ENCODE results near the gene CCR5AS.

DNA sequence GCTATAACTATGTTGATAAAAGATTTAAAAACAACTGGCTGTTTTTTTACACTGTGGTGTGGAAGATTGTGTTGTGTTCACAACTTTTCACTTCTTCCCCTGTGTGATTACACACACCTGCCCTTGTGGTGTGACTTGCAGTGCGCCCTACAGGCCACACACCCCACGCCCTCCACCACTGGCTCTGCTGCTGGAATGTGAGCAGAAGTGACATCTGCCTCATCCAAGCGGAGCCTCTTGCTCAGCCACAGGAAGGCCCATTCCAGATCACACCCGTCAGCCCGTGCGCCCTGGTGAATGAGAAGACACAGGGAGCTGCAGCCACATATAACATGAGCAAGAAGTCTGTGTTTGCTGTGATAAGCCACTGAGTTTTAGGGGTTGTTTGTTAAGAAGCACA lies 46.0 kb downstream of the CCR5AS start:
- TF ChIP-seq, protein P1, sequence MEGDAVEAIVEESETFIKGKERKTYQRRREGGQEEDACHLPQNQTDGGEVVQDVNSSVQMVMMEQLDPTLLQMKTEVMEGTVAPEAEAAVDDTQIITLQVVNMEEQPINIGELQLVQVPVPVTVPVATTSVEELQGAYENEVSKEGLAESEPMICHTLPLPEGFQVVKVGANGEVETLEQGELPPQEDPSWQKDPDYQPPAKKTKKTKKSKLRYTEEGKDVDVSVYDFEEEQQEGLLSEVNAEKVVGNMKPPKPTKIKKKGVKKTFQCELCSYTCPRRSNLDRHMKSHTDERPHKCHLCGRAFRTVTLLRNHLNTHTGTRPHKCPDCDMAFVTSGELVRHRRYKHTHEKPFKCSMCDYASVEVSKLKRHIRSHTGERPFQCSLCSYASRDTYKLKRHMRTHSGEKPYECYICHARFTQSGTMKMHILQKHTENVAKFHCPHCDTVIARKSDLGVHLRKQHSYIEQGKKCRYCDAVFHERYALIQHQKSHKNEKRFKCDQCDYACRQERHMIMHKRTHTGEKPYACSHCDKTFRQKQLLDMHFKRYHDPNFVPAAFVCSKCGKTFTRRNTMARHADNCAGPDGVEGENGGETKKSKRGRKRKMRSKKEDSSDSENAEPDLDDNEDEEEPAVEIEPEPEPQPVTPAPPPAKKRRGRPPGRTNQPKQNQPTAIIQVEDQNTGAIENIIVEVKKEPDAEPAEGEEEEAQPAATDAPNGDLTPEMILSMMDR (IDR thresholded peaks at IDR 0.05), result no peak
- no peak for TF ChIP-seq ZFX (IDR thresholded peaks at IDR 0.05; ENCODE audit: borderline replicate concordance)

All from 22Rv1 (cell line).